HCT116 (cell line): Measurements from ENCODE around the gene CD109. TPM values are rescaled to one million over a fixed set of nuclear protein-coding genes. Genes with fewer than 3 reads are reported as not detected.

Source experiments
- ATAC-seq: fragments of 200-7000 bp; cut with Tn5 transposase; 2 replicates; pipeline ENCODE4 v1.9.1; 2020; ENCODE audit warnings: mild to moderate bottlenecking, moderate library complexity
- BruUV-seq: library from RNA; stranded (reverse); fragments of 400-500 nt; replicated peaks from 2 replicates; lab custom pipeline; 2021; lab: Mats Ljungman, UMichigan
- CTCF ChIA-PET: fragments of 300-600 bp; sonication (Branson Sonifier 250); formaldehyde crosslinking; loops from one replicate; lab custom pipeline; 2021; ENCODE audit warnings: antibody characterized with exemption; lab: Charles Lee
- POLR2A ChIA-PET: fragments of 300-600, 350-600 bp; sonication (Branson Sonifier 250); formaldehyde crosslinking; loops from one replicate; lab custom pipeline; 2021; ENCODE audit warnings: antibody characterized with exemption; lab: Charles Lee
- RAD21 ChIA-PET, 2 experiments: fragments of 300-600 bp; sonication (Branson Sonifier 250); formaldehyde crosslinking; loops; one replicate each; lab custom pipeline; 2023; ENCODE audit warnings: low total read pairs in 2 of 2; ENCODE audit not compliant: uncharacterized antibody in 2 of 2, unreplicated experiment in 2 of 2, low non-redundant PET in 1 of 2; lab: Charles Lee
- DNase-seq: peaks from one replicate; pipeline ENCODE4 v3.0.0-alpha.2; 2010; ENCODE audit warnings: low read depth, low spot score
- H2AFZ ChIP-seq: fragments of 200-600 bp; shearing (Covaris generic), sonication (generic); 2 replicates; pipeline ENCODE4 v1.6.1; 2017; ENCODE audit warnings: low read depth, mixed run types, mixed read lengths, antibody characterized with exemption, low read length; ENCODE audit not compliant: poor library complexity, severe bottlenecking
- H3K27ac ChIP-seq: 2 replicates; pipeline ENCODE4 v1.5.1; 2012; ENCODE audit warnings: low read depth, low read length
- H3K27me3 ChIP-seq: fragments of 200-600 bp; sonication (generic); 2 replicates; pipeline ENCODE4 v1.6.1; 2016; ENCODE audit warnings: mixed run types, low read length, mixed read lengths; ENCODE audit not compliant: insufficient read depth
- H3K36me3 ChIP-seq, 2 experiments: fragments of 200-500 bp in 1 of 2; fragments of 200-600 bp in 1 of 2; sonication (Bioruptor generic) in 1 of 2; sonication (generic) in 1 of 2; 2 replicates each; pipeline versions ENCODE4 v1.5.1 to v1.6.1; 2014 to 2016; ENCODE audit warnings: low read length in 2 of 2, inconsistent platforms in 1 of 2, mixed read lengths in 1 of 2, mixed run types in 1 of 2; ENCODE audit not compliant: insufficient read depth in 2 of 2, control insufficient read depth in 1 of 2
- H3K4me1 ChIP-seq, 2 experiments: fragments of 200-600 bp in 1 of 2; sonication (generic) in 1 of 2; 2 replicates each; pipeline versions ENCODE4 v1.5.1 to v1.6.1; 2012 to 2017; ENCODE audit warnings: low read length in 2 of 2, inconsistent platforms in 1 of 2, mild to moderate bottlenecking in 1 of 2, mixed read lengths in 1 of 2, mixed run types in 1 of 2, moderate library complexity in 1 of 2; ENCODE audit not compliant: insufficient read depth in 2 of 2, control insufficient read depth in 1 of 2
- H3K4me2 ChIP-seq: fragments of 200-600 bp; sonication (generic); 2 replicates; pipeline ENCODE4 v1.6.1; 2017; ENCODE audit warnings: mixed run types, low read length, mixed read lengths
- H3K4me3 ChIP-seq, 2 experiments: fragments of 200-600 bp in 1 of 2; sonication (generic) in 1 of 2; replicated peaks in 1 of 2; 2 replicates each; pipeline ENCODE4 v1.5.1; 2011 to 2016; ENCODE audit warnings: low read length in 2 of 2, control low read depth in 1 of 2, low read depth in 1 of 2, mild to moderate bottlenecking in 1 of 2, mixed read lengths in 1 of 2, mixed run types in 1 of 2
- H3K79me2 ChIP-seq: fragments of 200-600 bp; sonication (generic); 2 replicates; pipeline ENCODE4 v1.6.1; 2017; ENCODE audit warnings: mild to moderate bottlenecking, mixed run types, low read length, moderate library complexity, mixed read lengths; ENCODE audit not compliant: insufficient read depth
- H3K9ac ChIP-seq: fragments of 200-600 bp; sonication (generic); 2 replicates; pipeline ENCODE4 v1.6.1; 2016; ENCODE audit warnings: low read length, mixed read lengths
- H3K9me2 ChIP-seq: fragments of 200-600 bp; sonication (generic), shearing (Covaris generic); 2 replicates; pipeline ENCODE4 v1.6.1; 2017; ENCODE audit warnings: mixed run types, mild to moderate bottlenecking, moderate library complexity; ENCODE audit not compliant: insufficient read depth
- H3K9me3 ChIP-seq, 2 experiments: fragments of 200-500 bp in 1 of 2; fragments of 200-600 bp in 1 of 2; sonication (Bioruptor generic) in 1 of 2; sonication (generic) in 1 of 2; 2 replicates each; pipeline ENCODE4 v1.6.1; 2014 to 2017; ENCODE audit warnings: low read length in 2 of 2, mixed read lengths in 2 of 2, inconsistent platforms in 1 of 2, low read depth in 1 of 2, mild to moderate bottlenecking in 1 of 2, mixed run types in 1 of 2, moderate library complexity in 1 of 2; ENCODE audit not compliant: control insufficient read depth in 1 of 2, insufficient read depth in 1 of 2
- H4K20me1 ChIP-seq: fragments of 200-600 bp; sonication (generic), shearing (Covaris generic); 2 replicates; pipeline ENCODE4 v1.6.1; 2017; ENCODE audit warnings: mixed run types, mild to moderate bottlenecking, moderate library complexity; ENCODE audit not compliant: insufficient read depth
- ATF3 ChIP-seq: IDR thresholded peaks from 2 replicates; pipeline ENCODE4 v1.6.1; 2012
- CTCF ChIP-seq, 3 experiments: fragments of 200-600 bp in 1 of 3; sonication (generic) in 1 of 3; IDR thresholded peaks in 2 of 3; conservative IDR thresholded peaks in 1 of 3; 2 replicates each; pipeline ENCODE4 v1.5.1; 2012 to 2017; ENCODE audit warnings: low read depth in 2 of 3, low read length in 2 of 3, antibody characterized with exemption in 1 of 3, borderline replicate concordance in 1 of 3, control low read depth in 1 of 3, mild to moderate bottlenecking in 1 of 3, mixed read lengths in 1 of 3, mixed run types in 1 of 3, moderate library complexity in 1 of 3; ENCODE audit not compliant: insufficient read depth in 1 of 3
- EGR1 ChIP-seq: IDR thresholded peaks from 2 replicates; pipeline ENCODE4 v1.6.1; 2012; ENCODE audit warnings: low read depth
- EZH2phosphoT487 ChIP-seq: fragments of 200-600 bp; IDR thresholded peaks from 2 replicates; pipeline ENCODE4 v1.6.1; 2018; ENCODE audit warnings: antibody characterized with exemption, borderline replicate concordance
- REST ChIP-seq: IDR thresholded peaks from 2 replicates; pipeline ENCODE4 v1.6.1; 2012; ENCODE audit warnings: low read depth
- SP1 ChIP-seq: IDR thresholded peaks from 2 replicates; pipeline ENCODE4 v1.6.1; 2012; ENCODE audit warnings: low read depth
- YY1 ChIP-seq: IDR thresholded peaks from 2 replicates; pipeline ENCODE4 v1.6.1; 2011; ENCODE audit warnings: low read length, low read depth, moderate library complexity, mild to moderate bottlenecking; ENCODE audit not compliant: insufficient replicate concordance; ENCODE audit errors: extremely low read depth
- intact Hi-C: fragments of 100-400 bp; cut with micrococcal nuclease; formaldehyde crosslinking; loops from 2 replicates; pipeline ENCODE4 v1.10.0; 2022
- total RNA-seq: library from RNA; stranded (reverse); gene quantifications from one replicate; pipeline ENCODE4 v1.2.1, GENCODE V29; 2021; ENCODE audit not compliant: unreplicated experiment

The CD109 gene
- total RNA-seq, 1 experiment from 2014 or later: 42.1 TPM

GRCh38 chr6:73648166-73648565 is 47.8 kb upstream of the CD109 start:
- H4K20me1 ChIP-seq: no peaks in the 10 kb centered on the region
- no peaks in the 10 kb centered on the region for H3K9me3 ChIP-seq
- H3K9me2 ChIP-seq: no peaks in the 10 kb centered on the region
- H3K9ac ChIP-seq: peak overlapping the region; percentile 7; the same call in 1 of the 2 replicates
- no peaks in the 10 kb centered on the region for H3K27me3 ChIP-seq
- intact Hi-C loops: no loop called here
- no TSS peak for BruUV-seq
- POLR2A ChIA-PET: interaction anchor here (2.0 kb wide), 1 partner anchor 128 kb away, joined by 8 read pairs; the partner anchor contains the start of gene EEF1A1
- 0 out of 4 replicates have a peak overlapping the region, but pooled peaks of 1 of the 2 experiments have one; percentile 3 for H3K4me3 ChIP-seq
- RAD21 ChIA-PET: no interaction called here
- peaks cover 13% of the 10 kb centered on the region for H3K79me2 ChIP-seq
- ATAC-seq (no peak), DNase-seq (no peak)
- no peak overlapping the region for H2AFZ ChIP-seq
- H3K4me2 ChIP-seq: peak overlapping the region; percentile 50
- H3K36me3 ChIP-seq: no peaks in the 10 kb centered on the region
- TF ChIP-seq SP1 (no peak), YY1 (no peak)
- H3K4me1 ChIP-seq: peaks cover 43 to 49% of the 10 kb centered on the region in 2 experiments
- CTCF ChIA-PET: no interaction called here
- H3K27ac ChIP-seq: peak overlapping the region; percentile 56; the same call in 1 of the 2 replicates

GRCh38 chr6:73649783-73650182 is 46.2 kb upstream of the CD109 start:
- H3K9ac ChIP-seq: peak overlapping the region; percentile 32
- TF ChIP-seq REST (no peak), EZH2phosphoT487 (no peak), CTCF (IDR thresholded peaks at IDR 0.05 in 2 of 3, conservative IDR thresholded peaks at IDR 0.05 in 1 of 3; ENCODE audit: borderline replicate concordance in 1 of 3, insufficient read depth in 1 of 3, low read depth in 2 of 3, low read length in 2 of 3) (no peak), EGR1 (no peak), ATF3 (no peak)
- no peaks in the 10 kb centered on the region for H4K20me1 ChIP-seq
- RAD21 ChIA-PET: no interaction called here
- no peaks in the 10 kb centered on the region for H3K27me3 ChIP-seq
- H3K27ac ChIP-seq: peak overlapping the region; percentile 67; the same call in 1 of the 2 replicates
- H3K9me3 ChIP-seq: no peaks in the 10 kb centered on the region
- CTCF ChIA-PET: no interaction called here
- no TSS peak for BruUV-seq
- H3K4me1 ChIP-seq: peaks cover 43 to 49% of the 10 kb centered on the region in 2 experiments
- H3K4me3 ChIP-seq: no peak overlapping the region
- H3K36me3 ChIP-seq: no peaks in the 10 kb centered on the region
- intact Hi-C loops: loop anchor here (5.0 to 10.0 kb wide), 2 partner anchors 67 to 365 kb away; no protein-coding TSS in a partner anchor
- POLR2A ChIA-PET: interaction anchor here (1.6 kb wide), 1 partner anchor 128 kb away, joined by 5 read pairs; no protein-coding TSS in a partner anchor
- H3K79me2 ChIP-seq: peaks cover 20% of the 10 kb centered on the region
- H2AFZ ChIP-seq: no peak overlapping the region
- peak overlapping the region; percentile 51 for H3K4me2 ChIP-seq
- DNase-seq: no peak
- H3K9me2 ChIP-seq: no peaks in the 10 kb centered on the region
- ATAC-seq: no peak
